ENCODE data around the gene PTGR1.
A peak's percentile ranks its signal among the peaks of the same experiment; 100 is the strongest.

Gene PTGR1

DNA sequence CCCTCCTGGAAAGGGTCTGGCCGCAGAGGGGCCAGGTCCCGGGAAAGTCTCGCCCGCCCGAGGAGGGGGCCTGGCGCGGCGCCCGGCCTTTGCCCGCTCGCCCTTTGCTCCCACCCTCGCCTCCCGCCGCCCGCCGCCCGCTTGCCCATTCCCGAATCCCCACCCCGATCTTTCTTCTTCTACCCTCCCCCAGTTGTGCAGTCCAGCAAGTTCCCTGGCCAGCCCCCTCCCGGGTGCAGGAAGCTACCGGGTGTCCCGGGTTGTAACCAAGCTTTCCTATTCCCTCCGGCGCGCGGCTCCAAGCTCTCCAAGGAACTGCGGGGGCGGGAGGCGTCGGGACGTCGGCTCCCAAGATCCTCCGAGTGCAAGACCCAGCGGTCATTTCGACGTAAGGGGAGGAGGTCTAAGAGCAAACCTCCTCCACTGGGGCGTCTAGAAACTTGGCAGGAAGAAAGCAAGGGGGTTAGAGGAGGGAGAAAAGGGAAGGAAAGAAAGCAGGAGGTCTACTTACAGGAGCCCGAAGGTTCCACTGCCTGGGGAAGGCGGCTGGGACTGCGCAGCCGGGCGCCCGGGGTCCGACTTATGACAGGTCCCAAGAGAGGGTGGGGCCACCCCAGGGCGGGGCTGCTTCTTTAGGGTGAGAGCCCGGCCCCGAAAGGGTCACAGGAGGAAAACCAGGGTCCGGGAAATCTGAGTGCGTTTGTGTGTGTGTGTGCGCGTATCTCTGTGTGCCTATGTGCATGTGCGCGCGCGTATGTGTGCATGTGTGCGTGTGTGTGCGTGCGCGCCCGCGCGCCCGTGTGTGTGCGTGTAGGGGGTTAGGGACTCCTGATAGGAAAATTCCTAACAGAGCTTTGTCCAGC, at the start of gene PTGR1:
Gene PTGR1, minus strand, starts transcription at position 556 of the 863 bp plus-strand sequence. CDS start 2,225 bp downstream, outside the sequence.
- Mint-ChIP-seq H3K4me1 (peaks cover 27% of the 10 kb centered on the region), H3K27me3 (peaks cover 58% of the 10 kb centered on the region), H3K27ac (no peak within 1 kb of the TSS), H3K36me3 (no peaks in the 10 kb centered on the region), H3K9me3 (no peaks in the 10 kb centered on the region), H3K4me3 (peak within 1 kb of the TSS; percentile 83)
- peak; percentile 43 for DNase-seq
- CTCF ChIA-PET, result interaction anchor here (1.2 to 3.2 kb wide), 4 partner anchors 17 to 760 kb away, joined by 3 to 29 read pairs (median 6); partner anchors contain the start of gene DNAJC25

DNA sequence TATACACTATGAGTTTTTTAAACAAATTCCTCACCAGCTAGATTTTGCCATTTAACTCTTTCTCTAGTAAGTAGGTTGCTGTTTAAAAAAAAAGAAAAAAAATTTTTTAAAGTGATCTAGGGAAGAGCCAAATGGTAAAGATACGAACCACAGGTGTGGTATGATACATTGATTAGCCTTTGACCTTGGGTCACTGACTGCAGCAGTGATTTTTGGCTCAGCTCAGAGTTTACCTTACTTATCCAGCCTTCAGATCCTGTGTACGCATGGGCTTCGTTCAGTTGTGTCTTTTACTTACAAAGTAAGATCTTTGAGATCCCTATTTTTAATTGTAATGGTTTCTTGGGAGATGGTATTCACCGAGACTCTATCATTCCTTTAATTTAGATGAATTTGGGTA, 49.6 kb upstream of the PTGR1 start:
- H3K27ac Mint-ChIP-seq, result no peak overlapping the region
- peaks cover 20% of the 10 kb centered on the region for H3K36me3 Mint-ChIP-seq
- H3K4me3 Mint-ChIP-seq, result no peak overlapping the region
- DNase-seq, result no peak
- no peaks in the 10 kb centered on the region for H3K27me3 Mint-ChIP-seq
- no peaks in the 10 kb centered on the region for H3K4me1 Mint-ChIP-seq
- CTCF ChIA-PET, result no interaction called here
- H3K9me3 Mint-ChIP-seq, result no peaks in the 10 kb centered on the region

DNA sequence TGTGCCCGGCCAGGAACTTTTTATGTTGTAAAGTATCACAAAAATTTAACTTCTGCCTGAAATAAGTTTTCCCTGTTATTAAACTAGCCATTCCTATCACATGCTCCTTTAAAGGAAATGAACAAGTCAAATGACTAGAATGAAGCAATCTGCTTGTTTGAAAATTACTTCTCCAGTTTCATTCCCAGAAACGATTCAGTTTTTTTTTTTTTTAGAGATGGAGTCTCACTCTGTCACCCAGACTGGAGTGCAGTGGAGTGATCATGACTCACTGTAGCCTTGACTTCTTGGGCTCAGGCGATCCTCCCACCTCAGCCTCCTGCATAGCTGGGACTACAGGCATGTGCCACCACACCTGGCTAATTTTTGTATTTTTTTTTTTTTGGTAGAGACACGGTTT, 48.6 kb upstream of the PTGR1 start:
- no peaks in the 10 kb centered on the region for H3K27me3 Mint-ChIP-seq
- no peak overlapping the region for H3K4me3 Mint-ChIP-seq
- CTCF ChIA-PET, result no interaction called here
- H3K36me3 Mint-ChIP-seq, result peaks cover 20% of the 10 kb centered on the region
- H3K4me1 Mint-ChIP-seq, result no peaks in the 10 kb centered on the region
- no peak overlapping the region for H3K27ac Mint-ChIP-seq
- DNase-seq, result no peak
- H3K9me3 Mint-ChIP-seq, result no peaks in the 10 kb centered on the region

DNA sequence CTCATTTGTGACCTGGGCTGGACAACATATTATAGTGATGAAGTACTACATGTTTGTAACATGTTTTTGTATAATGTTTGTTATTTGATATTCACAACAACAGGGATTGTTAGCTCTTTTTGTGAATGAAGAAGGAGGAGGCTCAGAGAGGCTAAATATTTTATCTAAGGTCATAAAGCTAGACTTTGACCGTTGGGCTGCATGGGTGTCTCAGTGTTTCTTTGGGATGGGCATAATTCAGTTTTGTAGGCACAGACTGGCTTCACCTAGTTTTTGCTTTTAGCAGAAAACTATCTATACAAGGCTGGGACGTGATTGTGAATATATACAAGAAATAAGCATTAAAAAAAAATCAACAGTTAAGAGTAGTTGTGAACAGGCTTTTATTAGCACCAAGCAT, 47.0 kb upstream of the PTGR1 start:
- no peak for DNase-seq
- Mint-ChIP-seq H3K9me3 (no peaks in the 10 kb centered on the region), H3K27me3 (no peaks in the 10 kb centered on the region), H3K27ac (no peak overlapping the region), H3K4me3 (no peak overlapping the region), H3K36me3 (peaks cover 20% of the 10 kb centered on the region), H3K4me1 (no peaks in the 10 kb centered on the region)
- CTCF ChIA-PET, result no interaction called here

DNA sequence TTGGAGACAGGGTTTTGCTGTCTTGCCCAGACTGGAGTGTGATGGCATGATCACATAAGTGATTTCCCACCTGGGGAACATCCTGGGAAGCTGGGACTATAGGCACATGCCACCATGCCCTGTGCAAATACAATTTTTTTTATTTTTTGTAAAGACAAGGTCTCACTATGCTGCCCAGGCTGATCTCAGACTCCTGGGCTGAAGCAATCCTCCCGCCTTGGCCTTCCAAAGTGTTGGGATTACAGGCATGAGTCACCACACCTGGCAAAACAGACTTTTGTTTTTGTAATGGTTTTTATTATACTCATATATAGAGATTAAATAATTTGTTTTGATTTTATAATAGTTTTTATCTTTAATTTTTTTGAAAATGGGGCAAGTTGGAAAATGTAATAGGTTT, 46.4 kb upstream of the PTGR1 start:
- H3K27me3 Mint-ChIP-seq, result no peaks in the 10 kb centered on the region
- H3K9me3 Mint-ChIP-seq, result no peaks in the 10 kb centered on the region
- no peak overlapping the region for H3K27ac Mint-ChIP-seq
- no peaks in the 10 kb centered on the region for H3K4me1 Mint-ChIP-seq
- peaks cover 20% of the 10 kb centered on the region for H3K36me3 Mint-ChIP-seq
- no peak for DNase-seq
- CTCF ChIA-PET, result no interaction called here
- H3K4me3 Mint-ChIP-seq, result no peak overlapping the region

DNA sequence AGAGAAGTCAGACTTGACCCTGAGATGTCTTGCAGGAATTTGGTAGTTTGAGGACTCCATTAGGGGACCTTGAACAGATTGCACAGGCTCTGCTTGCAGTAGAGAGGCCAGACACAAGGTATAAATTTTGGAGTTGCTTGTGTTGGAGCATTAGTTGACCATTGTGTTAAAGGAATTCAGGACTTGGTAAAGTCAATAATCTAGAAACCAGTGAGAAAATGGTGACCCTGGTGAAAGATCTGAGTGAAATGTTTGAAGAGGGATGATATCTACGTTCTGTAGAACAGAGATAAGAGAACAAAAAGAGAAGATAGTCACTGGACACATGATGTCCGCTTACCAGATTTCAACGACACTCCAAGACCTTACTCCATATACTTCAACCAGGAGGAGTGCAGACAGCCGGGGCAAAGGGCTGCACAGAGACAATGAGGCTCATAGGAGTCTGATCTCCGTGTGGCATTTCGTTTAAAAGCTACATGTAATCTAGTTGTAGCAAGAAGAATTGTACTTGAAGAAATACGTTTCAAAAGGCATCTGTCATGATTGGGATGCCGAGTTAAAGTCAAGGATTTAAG, 44.8 kb upstream of the PTGR1 start:
- Mint-ChIP-seq H3K27ac (no peak overlapping the region), H3K36me3 (peaks cover 13% of the 10 kb centered on the region), H3K27me3 (no peaks in the 10 kb centered on the region), H3K4me3 (no peak overlapping the region), H3K9me3 (no peaks in the 10 kb centered on the region), H3K4me1 (no peaks in the 10 kb centered on the region)
- no peak for DNase-seq
- CTCF ChIA-PET, result no interaction called here

DNA sequence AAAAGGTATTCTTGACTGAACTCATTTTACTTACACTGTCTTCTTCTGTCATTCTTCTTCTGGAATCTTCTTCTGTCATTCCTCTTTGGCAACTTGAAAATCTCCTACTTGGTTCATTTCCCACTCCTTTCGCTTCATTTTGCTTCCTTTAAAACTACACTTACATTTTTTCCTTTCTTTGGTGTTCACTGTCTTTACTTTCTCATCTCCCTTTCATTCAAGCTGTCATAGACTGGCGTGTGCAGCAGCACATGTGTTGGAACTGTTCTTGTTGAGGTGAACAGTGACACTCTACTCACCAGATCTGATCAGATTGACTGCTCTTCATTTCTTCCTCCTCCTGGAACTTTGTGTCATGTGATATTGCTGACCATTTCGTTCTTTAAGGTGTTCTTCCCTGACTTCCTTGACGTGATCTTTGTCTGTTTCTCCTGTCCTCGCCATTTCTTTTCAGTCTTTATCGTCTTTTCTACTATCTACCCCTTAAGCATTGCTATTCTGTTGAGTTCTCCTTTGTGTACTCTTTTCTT, 38.0 kb upstream of the PTGR1 start:
- H3K27ac Mint-ChIP-seq, result no peak overlapping the region
- H3K36me3 Mint-ChIP-seq, result peaks cover 13% of the 10 kb centered on the region
- no peaks in the 10 kb centered on the region for H3K27me3 Mint-ChIP-seq
- H3K4me3 Mint-ChIP-seq, result no peak overlapping the region
- H3K4me1 Mint-ChIP-seq, result peaks cover 25% of the 10 kb centered on the region
- DNase-seq, result no peak
- H3K9me3 Mint-ChIP-seq, result no peaks in the 10 kb centered on the region
- CTCF ChIA-PET, result no interaction called here

DNA sequence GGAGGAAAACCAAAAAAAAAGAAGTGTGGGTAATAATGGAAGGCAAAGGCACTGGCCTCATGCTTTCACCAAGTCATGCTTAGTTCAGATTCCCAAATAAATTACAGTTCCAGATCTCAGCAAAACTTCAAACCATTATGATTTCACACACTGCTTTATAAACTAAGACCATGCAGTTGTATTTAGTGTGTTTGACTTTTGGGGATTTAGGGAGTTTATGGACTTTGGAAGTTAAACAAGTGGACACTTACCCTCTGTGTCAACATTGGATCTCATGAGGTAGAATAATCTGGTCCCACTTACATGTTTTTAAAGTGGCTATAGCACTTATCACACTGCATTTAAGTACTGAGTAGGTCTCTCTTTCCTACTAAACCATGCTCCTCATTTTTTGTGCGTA, 35.4 kb upstream of the PTGR1 start:
- Mint-ChIP-seq H3K27ac (no peak overlapping the region), H3K27me3 (no peaks in the 10 kb centered on the region), H3K4me3 (no peak overlapping the region), H3K4me1 (peaks cover 44% of the 10 kb centered on the region), H3K36me3 (peaks cover 13% of the 10 kb centered on the region), H3K9me3 (no peaks in the 10 kb centered on the region)
- CTCF ChIA-PET, result no interaction called here
- no peak for DNase-seq

DNA sequence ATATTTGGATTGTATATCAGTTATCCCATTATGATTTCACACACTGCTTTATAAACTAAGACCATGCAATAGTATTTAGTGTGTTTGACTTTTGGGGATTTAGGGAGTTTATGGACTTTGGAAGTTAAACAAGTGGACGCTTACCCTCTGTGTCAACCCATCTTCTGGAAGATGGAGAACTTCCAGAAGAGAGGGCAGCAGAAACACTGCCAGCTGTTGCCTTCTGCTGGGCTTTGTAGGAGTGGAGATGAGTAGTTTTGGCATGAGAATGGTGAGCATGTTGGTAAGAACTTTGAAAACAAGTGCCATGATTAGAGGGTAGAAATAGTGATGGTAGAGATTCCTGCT, 33.9 kb upstream of the PTGR1 start:
- Mint-ChIP-seq H3K9me3 (no peaks in the 10 kb centered on the region), H3K4me1 (peaks cover 44% of the 10 kb centered on the region), H3K27ac (no peak overlapping the region), H3K27me3 (no peaks in the 10 kb centered on the region), H3K36me3 (peaks cover 13% of the 10 kb centered on the region), H3K4me3 (peak overlapping the region; percentile 96)
- CTCF ChIA-PET, result no interaction called here
- no peak for DNase-seq

DNA sequence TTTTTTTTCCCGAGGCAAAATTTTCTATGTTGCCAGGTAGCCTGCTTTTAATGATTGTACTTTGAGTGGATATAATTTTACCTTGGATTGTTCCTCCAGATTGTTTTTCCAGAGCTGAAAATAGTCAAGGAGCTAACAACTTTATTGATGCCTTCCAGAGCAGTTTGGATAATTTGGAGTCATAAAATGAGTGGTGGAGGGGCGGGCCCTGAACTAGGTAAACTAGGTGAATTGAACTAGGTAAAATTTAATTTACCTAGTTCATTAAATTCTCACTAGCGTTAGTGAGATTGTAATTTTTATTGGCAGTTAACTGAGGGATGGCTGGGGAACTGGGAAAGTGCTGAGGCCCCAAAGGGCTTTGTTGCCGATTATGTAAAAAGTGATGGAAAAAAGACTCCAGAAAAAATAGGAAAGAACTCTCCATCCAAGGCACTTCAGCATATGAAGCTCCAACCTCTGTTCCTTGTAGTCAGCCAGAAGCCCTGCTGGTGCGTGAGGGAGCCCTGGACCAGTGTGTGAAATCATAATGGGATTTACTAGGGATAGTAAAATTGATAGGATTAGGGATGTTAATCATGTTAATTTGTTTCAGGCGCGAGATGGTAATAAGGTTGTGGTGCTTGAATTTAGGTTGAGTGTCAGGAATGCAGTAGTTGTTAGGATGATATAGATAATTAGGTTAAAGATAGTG, 33.4 kb upstream of the PTGR1 start:
- CTCF ChIA-PET, result interaction anchor here (0.6 kb wide), 1 partner anchor 442 kb away, joined by 3 read pairs; no protein-coding TSS in a partner anchor
- peaks cover 44% of the 10 kb centered on the region for H3K4me1 Mint-ChIP-seq
- H3K4me3 Mint-ChIP-seq, result peak overlapping the region; percentile 96
- no peaks in the 10 kb centered on the region for H3K27me3 Mint-ChIP-seq
- peaks cover 13% of the 10 kb centered on the region for H3K36me3 Mint-ChIP-seq
- H3K27ac Mint-ChIP-seq, result no peak overlapping the region
- H3K9me3 Mint-ChIP-seq, result no peaks in the 10 kb centered on the region
- no peak for DNase-seq

DNA sequence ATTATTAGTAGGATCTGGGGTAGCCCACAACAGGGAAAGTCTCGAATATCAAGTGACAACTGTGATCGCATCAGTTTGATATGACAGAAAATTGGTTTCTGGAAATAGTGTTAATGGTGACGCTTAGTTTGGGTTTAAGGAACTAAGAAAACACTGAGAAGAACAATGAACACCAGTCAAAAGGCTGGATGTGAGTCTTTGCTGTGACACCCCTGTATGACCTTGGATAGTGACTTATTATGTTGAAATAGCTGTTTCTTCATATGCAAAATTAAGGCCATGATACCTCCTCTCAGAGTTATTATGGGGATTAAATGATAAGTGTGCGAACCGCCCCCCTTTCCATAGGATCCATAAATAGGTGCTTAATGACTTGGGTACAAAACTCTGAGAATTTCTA, 32.6 kb upstream of the PTGR1 start:
- H3K4me1 Mint-ChIP-seq, result peaks cover 44% of the 10 kb centered on the region
- peaks cover 13% of the 10 kb centered on the region for H3K36me3 Mint-ChIP-seq
- no peaks in the 10 kb centered on the region for H3K9me3 Mint-ChIP-seq
- CTCF ChIA-PET, result interaction anchor here (0.6 to 1.5 kb wide), 2 partner anchors 34 to 443 kb away, joined by 3 to 9 read pairs; no protein-coding TSS in a partner anchor
- H3K27ac Mint-ChIP-seq, result peak overlapping the region; percentile 83
- H3K27me3 Mint-ChIP-seq, result no peaks in the 10 kb centered on the region
- peak overlapping the region; percentile 96 for H3K4me3 Mint-ChIP-seq
- DNase-seq, result no peak

DNA sequence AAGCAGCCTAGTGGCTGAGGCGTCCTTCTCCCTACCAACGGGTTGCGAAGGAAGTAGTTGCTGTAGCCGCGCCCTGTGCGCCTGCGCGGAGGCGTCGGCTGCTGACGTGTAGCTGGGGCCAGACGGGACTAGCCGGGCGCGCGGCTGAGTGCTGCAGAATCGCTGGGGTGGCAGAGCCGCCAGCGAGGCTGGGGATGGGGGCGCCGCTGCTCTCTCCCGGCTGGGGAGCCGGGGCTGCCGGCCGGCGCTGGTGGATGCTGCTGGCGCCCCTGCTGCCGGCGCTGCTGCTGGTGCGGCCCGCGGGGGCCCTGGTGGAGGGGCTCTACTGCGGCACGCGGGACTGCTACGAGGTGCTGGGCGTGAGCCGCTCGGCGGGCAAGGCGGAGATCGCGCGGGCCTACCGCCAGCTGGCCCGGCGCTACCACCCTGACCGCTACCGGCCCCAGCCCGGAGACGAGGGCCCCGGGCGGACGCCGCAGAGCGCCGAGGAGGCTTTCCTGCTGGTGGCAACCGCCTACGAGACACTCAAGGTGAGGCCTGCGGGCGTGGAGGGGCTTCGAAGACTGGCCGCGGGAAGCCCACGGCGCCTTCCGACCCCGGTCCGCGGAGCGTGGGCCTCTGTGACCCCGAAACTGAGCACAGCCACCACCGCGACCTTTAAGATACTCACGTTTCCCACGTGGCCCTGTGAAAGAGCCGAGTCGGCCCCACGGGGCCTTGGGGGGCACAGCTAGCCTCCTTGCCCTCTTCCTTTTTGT, 31.9 kb upstream of the PTGR1 start, which contains the start of gene DNAJC25:
Gene DNAJC25, plus strand, starts transcription at position 121 of the 758 bp plus-strand sequence. Its CDS starts 74 bp downstream, at position 195.
- Mint-ChIP-seq H3K9me3 (no peaks in the 10 kb centered on the region), H3K36me3 (peaks cover 13% of the 10 kb centered on the region), H3K27me3 (no peaks in the 10 kb centered on the region), H3K4me3 (peak within 1 kb of the TSS; percentile 96), H3K27ac (peak within 1 kb of the TSS; percentile 89), H3K4me1 (peaks cover 44% of the 10 kb centered on the region)
- CTCF ChIA-PET, result interaction anchor here (1.1 to 1.5 kb wide), 3 partner anchors 15 to 33 kb away, joined by 3 to 9 read pairs (median 3); partner anchors contain the start of gene GNG10
- DNase-seq, result peak; percentile 98

DNA sequence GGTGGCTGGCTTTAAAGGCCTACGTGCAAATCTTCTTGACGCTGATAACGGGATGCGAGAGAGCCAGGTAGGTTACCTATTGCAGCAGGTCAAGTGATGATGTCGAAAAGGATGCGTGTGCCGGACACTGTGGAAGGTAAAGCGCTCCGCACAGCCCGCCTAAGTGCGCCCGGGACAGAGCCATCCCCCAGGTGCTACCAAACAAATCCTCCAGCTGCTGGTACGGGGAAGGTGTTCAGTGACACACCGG, 31.4 kb upstream of the PTGR1 start:
- CTCF ChIA-PET, result interaction anchor here (1.1 to 1.5 kb wide), 3 partner anchors 14 to 32 kb away, joined by 3 to 9 read pairs (median 3); partner anchors contain the start of gene GNG10
- Mint-ChIP-seq H3K4me1 (peaks cover 41% of the 10 kb centered on the region), H3K4me3 (peak overlapping the region; percentile 96), H3K27ac (peak overlapping the region; percentile 89), H3K9me3 (no peaks in the 10 kb centered on the region), H3K27me3 (no peaks in the 10 kb centered on the region), H3K36me3 (peaks cover 13% of the 10 kb centered on the region)
- DNase-seq, result no peak
